ENCODE results near the gene PROCA1.
A peak's percentile ranks its signal among the peaks of the same experiment; 100 is the strongest.
"Not testable (repeated sequence)": the region's sequence is repeated elsewhere in the genome, so short reads cannot be mapped to it uniquely, and the experiment has no call there.

PROCA1 gene

DNA sequence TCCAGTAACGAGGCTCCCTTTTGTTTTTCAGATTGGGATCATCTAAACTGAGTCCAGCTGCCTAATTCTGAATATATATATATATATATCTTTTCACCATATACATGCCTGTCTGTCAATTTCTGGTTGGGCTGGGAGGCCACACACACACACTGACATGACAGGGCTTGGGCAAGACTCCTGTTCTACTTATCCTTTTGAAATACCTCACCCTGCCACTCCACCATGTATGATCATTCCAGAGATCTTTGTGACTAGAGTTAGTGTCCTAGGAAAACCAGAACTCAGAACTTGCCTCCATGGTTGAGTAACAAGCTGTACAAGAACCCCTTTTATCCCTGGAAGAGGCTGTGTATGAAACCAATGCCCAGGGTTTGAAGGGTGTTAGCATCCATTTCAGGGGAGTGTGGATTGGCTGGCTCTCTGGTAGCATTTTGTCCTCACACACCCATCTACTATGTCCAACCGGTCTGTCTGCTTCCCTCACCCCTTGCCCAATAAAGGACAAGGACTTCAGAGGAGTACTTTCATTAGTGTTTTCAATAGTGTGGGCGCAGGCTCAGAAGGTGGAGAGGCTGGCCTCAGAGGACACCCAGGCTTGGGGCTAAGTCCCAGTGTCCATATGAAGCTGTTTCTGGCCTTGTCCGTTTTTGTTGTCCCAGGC lies 12.3 kb upstream of the PROCA1 start:
- not testable (repeated sequence) for ATAC-seq, H3K9me3 Mint-ChIP-seq, H3K27me3 Mint-ChIP-seq, DNase-seq
- Mint-ChIP-seq H3K27ac (peak overlapping the region; percentile 100), H3K4me3 (peak overlapping the region; percentile 99), H3K36me3 (ENCODE audit: low read depth) (peaks cover 56% of the 10 kb centered on the region), H3K4me1 (peaks cover 67% of the 10 kb centered on the region)

DNA sequence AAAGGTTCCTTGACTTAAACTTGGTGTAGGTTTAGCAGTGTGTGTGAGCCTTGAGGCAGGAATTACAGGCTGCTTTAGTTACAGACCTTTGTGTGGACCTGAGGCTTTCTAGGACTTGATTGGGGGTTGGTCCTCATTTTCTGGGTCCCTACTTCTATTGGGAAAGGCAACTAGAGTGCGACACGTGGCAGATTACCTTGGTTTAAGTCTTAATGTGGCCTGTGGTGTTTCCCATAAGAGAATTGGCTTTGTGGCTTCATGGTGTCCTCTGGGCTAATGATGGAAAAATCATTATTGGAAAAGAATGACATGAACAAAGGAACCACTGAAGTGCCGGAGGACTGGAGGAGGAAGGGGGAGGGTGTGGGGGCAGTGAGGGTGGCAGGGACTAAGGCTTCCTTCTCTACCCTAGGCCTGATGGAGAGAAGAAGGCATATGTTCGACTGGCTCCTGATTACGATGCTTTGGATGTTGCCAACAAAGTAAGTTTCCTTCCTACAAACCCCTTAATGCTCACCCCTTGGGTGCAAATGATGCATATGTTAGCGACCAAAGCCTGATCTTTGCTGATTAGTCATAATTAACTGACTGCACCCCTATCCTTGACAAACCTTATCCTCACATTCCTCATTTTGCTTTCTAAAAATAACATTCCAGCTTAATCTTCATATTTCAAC lies 11.6 kb upstream of the PROCA1 start:
- peak overlapping the region; percentile 100 for H3K27ac Mint-ChIP-seq
- DNase-seq (no peak), ATAC-seq (no peak)
- peak overlapping the region; percentile 99 for H3K4me3 Mint-ChIP-seq
- peaks cover 71% of the 10 kb centered on the region for H3K4me1 Mint-ChIP-seq
- H3K27me3 Mint-ChIP-seq, result peaks cover under 1% of the 10 kb centered on the region
- H3K9me3 Mint-ChIP-seq, result no peaks in the 10 kb centered on the region
- peaks cover 56% of the 10 kb centered on the region for H3K36me3 Mint-ChIP-seq (ENCODE audit: low read depth)

DNA sequence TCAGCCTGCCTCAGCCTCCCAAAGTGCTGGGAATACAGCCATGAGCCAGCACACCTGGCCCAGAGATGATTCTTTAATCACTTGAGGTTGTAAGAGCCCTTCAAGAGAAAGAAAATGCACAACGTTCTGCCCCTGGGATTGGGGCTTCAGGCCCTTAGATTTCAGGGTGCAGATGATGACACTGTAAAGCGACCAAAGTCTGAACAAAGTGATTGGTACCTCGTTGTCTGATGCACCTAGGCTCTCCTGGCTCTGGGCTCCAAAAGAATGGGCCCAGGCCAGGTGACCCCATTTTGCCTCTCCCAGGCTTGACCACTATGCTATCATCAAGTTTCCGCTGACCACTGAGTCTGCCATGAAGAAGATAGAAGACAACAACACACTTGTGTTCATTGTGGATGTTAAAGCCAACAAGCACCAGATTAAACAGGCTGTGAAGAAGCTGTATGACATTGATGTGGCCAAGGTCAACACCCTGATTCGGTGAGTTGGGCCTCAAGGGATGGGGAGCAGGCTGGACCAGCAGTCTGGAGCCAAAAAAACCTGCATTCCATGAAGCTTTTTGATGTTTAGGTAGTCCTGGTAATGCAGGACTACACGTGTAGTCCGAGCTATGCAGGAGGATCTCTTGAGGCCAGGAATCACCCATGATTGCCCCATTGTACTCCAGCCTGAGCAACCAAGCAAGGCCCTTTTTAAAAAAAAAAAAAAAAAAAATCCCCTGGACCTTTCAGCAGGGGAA lies 10.9 kb upstream of the PROCA1 start:
- Mint-ChIP-seq H3K4me1 (peaks cover 72% of the 10 kb centered on the region), H3K9me3 (no peaks in the 10 kb centered on the region), H3K27me3 (peaks cover 4% of the 10 kb centered on the region), H3K27ac (peak overlapping the region; percentile 100), H3K36me3 (ENCODE audit: low read depth) (peaks cover 56% of the 10 kb centered on the region), H3K4me3 (peak overlapping the region; percentile 99)
- ATAC-seq, result no peak
- DNase-seq, result no peak

DNA sequence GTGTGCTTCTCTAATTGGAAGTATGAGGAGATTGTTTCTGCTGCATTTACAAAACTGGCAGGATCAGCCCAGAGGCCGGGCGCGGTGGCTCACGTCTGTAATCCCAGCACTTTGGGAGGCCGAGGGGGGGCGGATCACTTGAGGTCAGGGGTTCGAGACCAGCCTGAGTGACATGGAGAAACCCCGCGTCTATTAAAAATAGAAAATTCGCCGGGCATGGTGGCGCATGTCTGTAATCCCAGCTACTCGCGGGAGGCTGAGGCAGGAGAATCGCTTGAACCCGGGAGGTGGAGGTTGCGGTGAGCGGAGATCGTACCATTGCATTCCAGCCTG lies 9.3 kb upstream of the PROCA1 start:
- Mint-ChIP-seq H3K36me3 (ENCODE audit: low read depth) (peaks cover 56% of the 10 kb centered on the region), H3K4me1 (peaks cover 67% of the 10 kb centered on the region), H3K4me3 (peak overlapping the region; percentile 99), H3K27ac (peak overlapping the region; percentile 100)
- H3K9me3 Mint-ChIP-seq, DNase-seq, ATAC-seq, H3K27me3 Mint-ChIP-seq: not testable (repeated sequence)

DNA sequence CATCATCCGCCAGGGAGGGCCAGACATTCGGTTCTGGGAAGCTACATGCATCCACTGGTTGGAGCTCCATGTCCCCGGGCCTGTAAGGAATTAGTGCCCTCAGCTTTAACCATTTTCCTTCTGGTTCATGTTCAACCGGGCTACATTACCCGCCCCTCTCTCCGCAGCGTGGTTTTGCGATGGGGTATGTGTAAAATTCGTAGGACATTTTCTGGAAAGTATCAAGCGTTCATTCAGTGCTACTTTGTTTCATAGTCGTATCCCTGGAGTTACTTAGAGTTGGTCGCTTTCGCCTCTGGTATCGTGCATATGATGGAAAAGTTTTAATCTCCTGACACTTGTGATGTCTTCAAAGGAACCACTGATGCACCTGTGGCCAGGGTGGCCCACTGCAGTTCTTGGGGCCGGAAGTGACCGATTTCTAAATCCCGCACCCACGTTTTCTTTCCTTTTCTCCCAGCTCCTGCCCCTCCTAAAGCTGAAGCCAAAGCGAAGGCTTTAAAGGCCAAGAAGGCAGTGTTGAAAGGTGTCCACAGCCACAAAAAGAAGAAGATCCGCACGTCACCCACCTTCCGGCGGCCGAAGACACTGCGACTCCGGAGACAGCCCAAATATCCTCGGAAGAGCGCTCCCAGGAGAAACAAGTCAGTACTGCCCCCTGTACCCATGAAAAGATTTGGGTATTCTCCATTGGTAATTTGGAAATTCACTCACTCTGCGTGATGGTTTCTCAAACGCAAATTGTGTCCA lies 8.7 kb upstream of the PROCA1 start:
- no peaks in the 10 kb centered on the region for H3K9me3 Mint-ChIP-seq
- peaks cover 67% of the 10 kb centered on the region for H3K4me1 Mint-ChIP-seq
- H3K27me3 Mint-ChIP-seq, result peaks cover 13% of the 10 kb centered on the region
- peak overlapping the region; percentile 99 for H3K4me3 Mint-ChIP-seq
- ATAC-seq (no peak), DNase-seq (no peak)
- H3K27ac Mint-ChIP-seq, result peak overlapping the region; percentile 100
- peaks cover 56% of the 10 kb centered on the region for H3K36me3 Mint-ChIP-seq (ENCODE audit: low read depth)

DNA sequence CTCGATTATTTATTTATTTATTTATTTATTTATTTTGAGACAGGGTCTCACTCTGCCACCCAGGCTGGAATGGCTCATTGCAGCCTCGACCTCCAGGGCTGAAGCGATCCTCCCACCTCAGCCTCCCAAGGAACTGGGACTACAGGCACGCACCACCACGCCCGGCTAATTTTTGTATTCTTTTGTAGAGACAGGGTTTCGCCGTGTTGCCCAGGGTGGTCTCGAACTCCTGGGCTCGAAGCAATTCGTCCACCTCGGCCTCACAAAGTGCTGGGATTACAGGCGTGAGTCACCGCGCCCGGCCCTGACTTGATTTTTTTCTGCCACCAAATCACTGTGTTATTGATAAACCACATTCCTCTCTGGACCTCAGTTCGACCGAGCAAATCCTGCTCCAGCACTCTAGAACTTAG lies 7.3 kb upstream of the PROCA1 start:
- peak overlapping the region; percentile 99 for H3K4me3 Mint-ChIP-seq
- peaks cover 53% of the 10 kb centered on the region for H3K4me1 Mint-ChIP-seq
- no peak for ATAC-seq
- no peak for DNase-seq
- peaks cover 20% of the 10 kb centered on the region for H3K27me3 Mint-ChIP-seq
- peak overlapping the region; percentile 100 for H3K27ac Mint-ChIP-seq
- H3K9me3 Mint-ChIP-seq, result no peaks in the 10 kb centered on the region
- H3K36me3 Mint-ChIP-seq (ENCODE audit: low read depth), result peaks cover 43% of the 10 kb centered on the region

DNA sequence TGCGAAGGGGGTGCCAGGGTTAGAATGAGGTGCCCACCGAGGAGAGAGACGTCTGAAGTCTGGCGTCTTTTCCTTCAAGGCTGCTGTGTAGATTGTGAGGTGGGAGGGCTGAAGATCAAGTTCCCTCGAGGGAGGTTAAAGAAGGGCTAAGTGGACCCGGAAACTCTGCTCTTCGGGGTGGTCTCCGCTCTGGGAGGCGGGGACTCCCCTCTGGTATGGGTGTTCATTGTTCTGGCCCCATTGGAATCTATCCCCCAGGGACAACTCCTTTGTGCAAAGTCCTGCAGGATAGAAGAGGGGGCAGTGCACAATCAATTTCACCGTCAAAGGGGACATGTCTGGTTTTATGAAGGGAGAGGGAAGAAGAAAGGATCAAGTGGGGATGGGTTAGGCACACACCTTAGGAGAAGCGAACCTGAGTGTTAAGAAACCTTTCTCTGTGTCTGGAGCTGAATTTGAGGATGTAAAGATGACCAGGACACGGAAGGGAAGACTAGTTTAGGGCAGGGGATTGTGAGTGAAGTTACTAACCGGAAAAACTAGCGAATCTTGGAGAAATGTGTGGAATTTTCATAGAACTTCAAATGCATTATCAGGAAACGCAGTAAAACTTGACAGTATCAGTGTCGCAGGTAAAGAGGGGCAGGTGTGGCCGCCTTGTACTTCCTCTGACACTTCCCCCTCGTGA lies 6.8 kb upstream of the PROCA1 start:
- Mint-ChIP-seq H3K27ac (peak overlapping the region; percentile 82), H3K9me3 (no peaks in the 10 kb centered on the region), H3K27me3 (peaks cover 20% of the 10 kb centered on the region), H3K36me3 (ENCODE audit: low read depth) (peaks cover 38% of the 10 kb centered on the region), H3K4me3 (peak overlapping the region; percentile 99), H3K4me1 (peaks cover 48% of the 10 kb centered on the region)
- DNase-seq (no peak), ATAC-seq (no peak)

DNA sequence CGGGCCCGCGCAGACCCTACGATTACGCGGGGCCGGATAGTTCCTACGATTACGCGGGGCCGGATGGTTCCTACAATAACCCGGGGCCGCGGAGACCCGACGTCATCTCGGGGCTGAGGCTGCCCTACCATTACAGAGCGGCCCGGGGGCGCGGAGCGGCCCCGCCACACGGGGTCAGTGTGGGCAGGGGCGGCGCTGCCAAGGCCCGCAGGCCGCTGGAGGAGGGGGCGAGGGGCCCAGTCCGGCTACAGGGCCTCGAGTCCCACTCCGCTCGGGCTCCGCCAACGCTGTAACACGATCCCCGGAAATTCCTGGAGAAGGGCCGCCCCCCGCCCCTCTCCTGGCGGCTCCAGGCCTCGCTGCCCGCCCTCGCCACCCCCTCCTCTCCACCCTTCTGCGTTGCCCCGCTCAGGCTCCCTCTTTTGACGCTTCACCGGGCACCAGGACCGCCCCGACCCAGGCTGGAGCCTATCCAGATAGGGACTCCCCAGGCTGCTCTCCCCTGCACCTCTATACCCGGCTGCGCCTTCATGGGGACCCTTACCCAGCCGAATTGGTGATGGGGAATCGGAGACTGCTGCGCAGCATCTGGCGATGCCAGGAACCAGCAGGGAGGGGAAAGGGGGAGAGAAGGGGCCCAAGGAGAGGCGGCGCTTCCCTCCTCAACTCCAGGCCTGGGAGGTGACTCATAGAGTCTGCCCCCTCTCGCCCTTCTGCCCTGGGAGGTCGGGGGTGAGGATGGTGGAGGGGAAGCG lies 6.1 kb upstream of the PROCA1 start, which contains the start of gene RAB34:
TSS of gene RAB34 (minus strand) at position 291 of the 755 bp plus-strand sequence. CDS start 602 bp downstream, outside the sequence.
- Mint-ChIP-seq H3K4me1 (peaks cover 42% of the 10 kb centered on the region), H3K4me3 (peak within 1 kb of the TSS; percentile 99), H3K9me3 (no peaks in the 10 kb centered on the region), H3K27ac (peak within 1 kb of the TSS; percentile 82), H3K27me3 (peaks cover 20% of the 10 kb centered on the region), H3K36me3 (ENCODE audit: low read depth) (peaks cover 30% of the 10 kb centered on the region)
- DNase-seq (no peak), ATAC-seq (no peak)

DNA sequence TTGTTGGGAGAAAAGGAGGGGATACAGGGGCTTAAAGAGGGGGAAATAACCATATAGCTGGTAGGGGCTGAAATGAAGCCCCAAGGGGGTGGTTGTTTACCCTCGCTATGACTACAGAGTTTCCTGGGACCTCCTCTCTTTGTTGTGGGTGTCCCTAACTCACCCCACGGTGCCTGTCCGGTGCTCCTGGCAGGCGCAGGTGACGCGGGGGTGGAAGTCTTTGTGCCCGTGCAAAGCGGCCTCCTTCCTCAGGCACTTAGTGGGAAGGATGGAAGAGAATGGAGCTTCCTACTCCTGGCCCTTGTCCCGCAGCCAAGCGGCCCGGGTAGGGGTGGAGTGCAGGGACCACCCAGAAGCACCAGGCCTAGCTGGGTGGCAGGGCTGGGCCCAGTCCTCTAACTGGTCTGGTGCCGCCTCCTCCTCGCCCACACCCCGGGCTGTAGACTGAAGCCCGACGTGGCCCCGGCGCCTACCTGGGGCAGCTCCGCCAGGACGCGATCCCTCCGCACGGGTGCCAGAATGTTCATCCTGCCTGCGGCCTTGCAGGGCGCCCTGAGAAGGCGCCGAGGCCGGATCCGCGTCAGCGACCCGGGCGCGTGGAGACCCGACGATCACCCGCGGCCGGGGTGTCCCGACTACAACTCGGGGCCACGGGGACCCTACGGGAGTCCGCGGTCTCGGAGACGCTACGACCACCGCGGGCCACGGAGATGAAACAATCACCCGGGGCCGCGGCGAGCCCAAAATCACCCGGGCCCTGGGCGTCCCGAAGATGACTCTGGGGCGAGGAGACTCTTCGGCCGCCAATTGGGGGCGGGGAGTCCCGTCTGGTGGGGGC lies 5.3 kb upstream of the PROCA1 start:
- no peak for DNase-seq
- Mint-ChIP-seq H3K9me3 (no peaks in the 10 kb centered on the region), H3K4me3 (peak overlapping the region; percentile 36), H3K4me1 (peaks cover 41% of the 10 kb centered on the region), H3K27me3 (peaks cover 20% of the 10 kb centered on the region), H3K36me3 (ENCODE audit: low read depth) (peaks cover 22% of the 10 kb centered on the region), H3K27ac (no peak overlapping the region)
- ATAC-seq, result no peak

DNA sequence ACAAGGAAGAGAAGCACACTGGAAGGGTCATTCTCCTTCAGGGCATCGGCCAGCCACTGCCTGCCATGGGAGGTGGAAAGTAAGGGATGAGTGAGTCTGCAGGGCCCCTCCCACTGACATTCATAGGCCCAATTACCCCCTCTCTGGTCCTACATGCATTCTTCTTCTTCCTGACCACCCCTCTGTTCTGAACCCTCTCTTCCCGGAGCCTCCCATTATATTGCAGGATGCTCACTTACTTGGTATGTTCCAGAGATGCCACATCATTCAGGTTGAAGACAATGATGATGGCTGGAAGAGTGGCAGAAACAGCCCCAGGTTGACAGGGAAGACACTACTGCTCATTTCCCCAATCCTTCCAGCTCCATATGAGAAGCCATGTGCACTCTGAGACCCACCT lies 3.5 kb upstream of the PROCA1 start:
- H3K4me3 Mint-ChIP-seq, result no peak overlapping the region
- peaks cover 5% of the 10 kb centered on the region for H3K36me3 Mint-ChIP-seq (ENCODE audit: low read depth)
- DNase-seq, result no peak
- H3K9me3 Mint-ChIP-seq, result no peaks in the 10 kb centered on the region
- H3K27ac Mint-ChIP-seq, result no peak overlapping the region
- ATAC-seq, result no peak
- peaks cover 40% of the 10 kb centered on the region for H3K4me1 Mint-ChIP-seq
- peaks cover 20% of the 10 kb centered on the region for H3K27me3 Mint-ChIP-seq

DNA sequence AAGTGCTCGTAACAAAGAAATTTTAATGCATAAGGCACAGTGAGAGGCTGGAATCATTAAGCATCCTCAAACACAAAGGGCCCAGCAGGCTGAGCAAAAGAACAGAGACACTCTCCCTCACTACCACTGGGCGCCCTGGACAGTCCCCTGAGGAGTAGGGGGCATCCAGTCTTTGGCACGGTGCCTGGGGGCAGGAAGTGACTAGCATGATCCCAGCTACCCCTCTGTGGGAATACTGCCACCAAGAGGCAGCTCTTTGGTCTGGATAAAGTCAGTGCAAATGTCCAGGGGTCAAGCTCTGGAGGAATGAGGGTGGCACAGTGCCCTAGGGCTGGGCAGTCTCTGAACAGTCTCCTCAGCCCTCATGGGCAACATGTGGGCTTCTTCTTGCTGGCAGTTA lies 2.6 kb upstream of the PROCA1 start:
- Mint-ChIP-seq H3K4me1 (peaks cover 33% of the 10 kb centered on the region), H3K4me3 (no peak overlapping the region), H3K27me3 (peaks cover 20% of the 10 kb centered on the region), H3K27ac (no peak overlapping the region), H3K9me3 (no peaks in the 10 kb centered on the region), H3K36me3 (ENCODE audit: low read depth) (no peaks in the 10 kb centered on the region)
- DNase-seq (no peak), ATAC-seq (no peak)

DNA sequence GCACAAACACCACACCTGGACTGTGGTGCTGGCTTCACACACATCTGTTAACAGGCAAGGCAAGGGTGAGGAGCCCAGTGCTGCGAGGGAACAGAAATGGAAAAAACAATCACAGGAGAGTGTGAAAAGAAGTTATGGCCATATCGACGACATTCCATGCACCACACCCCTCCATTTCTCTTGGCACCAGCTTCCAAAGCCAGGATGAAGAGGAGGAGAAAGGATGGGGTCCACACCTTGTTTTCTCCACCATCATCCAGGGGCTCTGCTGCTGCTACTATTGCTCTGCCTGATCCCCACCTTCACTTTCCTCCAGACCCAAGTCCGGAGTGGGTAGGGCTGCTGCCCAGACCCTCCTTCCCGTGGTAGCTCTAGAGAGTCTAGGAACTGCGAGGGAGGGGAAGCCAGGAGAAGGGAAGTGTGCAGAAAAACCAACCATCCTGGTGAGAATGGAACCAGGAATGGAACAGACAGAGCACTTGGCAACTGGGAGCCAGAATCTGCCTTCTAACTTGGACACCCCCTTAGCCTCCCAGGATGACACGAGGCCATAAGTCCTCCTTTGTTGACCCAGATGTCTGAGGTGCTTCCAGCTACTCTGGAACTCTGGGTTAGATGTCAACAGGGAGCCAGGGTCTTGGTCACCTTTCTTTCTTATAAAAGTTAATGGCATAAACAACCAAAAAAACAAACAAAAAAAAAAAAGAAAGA lies 1.2 kb upstream of the PROCA1 start:
- ATAC-seq (no peak), DNase-seq (no peak)
- peak overlapping the region; percentile 89 for H3K27ac Mint-ChIP-seq

More for the DNA sequence above, 1.2 kb upstream of the PROCA1 start:
- H3K9me3 Mint-ChIP-seq, result no peaks in the 10 kb centered on the region
- peaks cover 17% of the 10 kb centered on the region for H3K27me3 Mint-ChIP-seq
- H3K4me3 Mint-ChIP-seq, result peak overlapping the region; percentile 83
- H3K36me3 Mint-ChIP-seq (ENCODE audit: low read depth), result peaks cover 3% of the 10 kb centered on the region
- H3K4me1 Mint-ChIP-seq, result peaks cover 20% of the 10 kb centered on the region

Measured in activated naive CD8-positive, alpha-beta T cell treated with anti-CD3 and anti-CD28 coated beads, Interleukin-2, amount 50 U/mL, for 24 hours (primary cell).